Sigmoid colon (tissue), 7 donors: ENCODE measurements around the gene DNPH1. TPM values are rescaled to one million over a fixed set of nuclear protein-coding genes. Genes with fewer than 3 reads are reported as not detected.

ENCODE experiments used
- DNase-seq: peaks from one replicate; pipeline ENCODE4 v3.0.0-alpha.2; 2019
- H3K27ac ChIP-seq, 4 donors: fragments of 200-600 bp; sonication (generic); one replicate each; pipeline ENCODE4 v1.5.1; 2016 to 2019; ENCODE audit warnings: mild to moderate bottlenecking in 1 of 4
- H3K27me3 ChIP-seq, 3 donors: fragments of 200-600 bp; sonication (generic); one replicate each; pipeline ENCODE4 v1.5.1; 2019; ENCODE audit warnings: mild to moderate bottlenecking in 1 of 3
- H3K36me3 ChIP-seq, 4 donors: fragments of 200-600 bp; sonication (generic); one replicate each; pipeline ENCODE4 v1.5.1; 2016 to 2019
- H3K4me1 ChIP-seq, 4 donors: fragments of 200-600 bp; sonication (generic); one replicate each; pipeline ENCODE4 v1.5.1; 2017 to 2019
- H3K4me3 ChIP-seq, 4 donors: fragments of 200-600 bp; sonication (generic); one replicate each; pipeline ENCODE4 v1.5.1; 2017 to 2019; ENCODE audit warnings: mild to moderate bottlenecking in 2 of 4, moderate library complexity in 1 of 4
- H3K9me3 ChIP-seq, 4 donors: fragments of 200-600 bp in 3 of 4; sonication (generic) in 3 of 4; one replicate each; pipeline versions ENCODE4 v1.5.1 to v1.6.1; 2013 to 2019
- CTCF ChIP-seq, 4 experiments: fragments of 450-650 bp in 3 of 4; fragments of 200-600 bp in 1 of 4; IDR thresholded peaks; one replicate each; pipeline ENCODE4 v1.5.1; 2016 to 2019; ENCODE audit warnings: antibody characterized with exemption in 4 of 4, mild to moderate bottlenecking in 3 of 4, moderate library complexity in 2 of 4
- EP300 ChIP-seq, 4 donors: sonication (generic); formaldehyde crosslinking; IDR thresholded peaks; one replicate each; pipeline ENCODE4 v1.6.1; 2017; ENCODE audit warnings: antibody characterized with exemption in 4 of 4
- POLR2A ChIP-seq, 2 donors: fragments of 450-650 bp; IDR thresholded peaks; one replicate each; pipeline ENCODE4 v1.6.1; 2016; ENCODE audit warnings: antibody characterized with exemption in 2 of 2, mild to moderate bottlenecking in 2 of 2, moderate library complexity in 2 of 2
- POLR2AphosphoS5 ChIP-seq, 4 donors: sonication (generic); formaldehyde crosslinking; IDR thresholded peaks; one replicate each; pipeline ENCODE4 v1.6.1; 2017; ENCODE audit warnings: antibody characterized with exemption in 4 of 4
- WGBS, 2 donors: extraction: QIAGEN DNeasy Blood & Tissue Kit; methylation state at CpG; one replicate each; pipeline ENCODE4 v1.1.7; 2013; 5-methylcytosine and 5-hydroxymethylcytosine counted together
- intact Hi-C: fragments of 100-400 bp; cut with DNase I; formaldehyde crosslinking; loops from one replicate; pipeline ENCODE4 v1.15.1; 2023
- polyA plus RNA-seq, 3 donors: library from polyadenylated mRNA; stranded (reverse); fragments of 200-250 nt; gene quantifications; one replicate each; pipeline ENCODE4 v1.2.3, GENCODE V29; 2013
- total RNA-seq, 4 donors: library from RNA; depleted of rRNA; stranded (reverse); fragments of >200 nt; gene quantifications; one replicate each; pipeline ENCODE4 v1.1.0, GENCODE V29; 2016
- donor health status: healthy with polysubstance abuse.
- donor health status: Bipolar disorder and iron deficiency.
- donor health status: healthy.

DNPH1 gene
- total and polyA plus RNA-seq, 7 donors, result 32.1 to 188 (median 96.0) TPM

DNA sequence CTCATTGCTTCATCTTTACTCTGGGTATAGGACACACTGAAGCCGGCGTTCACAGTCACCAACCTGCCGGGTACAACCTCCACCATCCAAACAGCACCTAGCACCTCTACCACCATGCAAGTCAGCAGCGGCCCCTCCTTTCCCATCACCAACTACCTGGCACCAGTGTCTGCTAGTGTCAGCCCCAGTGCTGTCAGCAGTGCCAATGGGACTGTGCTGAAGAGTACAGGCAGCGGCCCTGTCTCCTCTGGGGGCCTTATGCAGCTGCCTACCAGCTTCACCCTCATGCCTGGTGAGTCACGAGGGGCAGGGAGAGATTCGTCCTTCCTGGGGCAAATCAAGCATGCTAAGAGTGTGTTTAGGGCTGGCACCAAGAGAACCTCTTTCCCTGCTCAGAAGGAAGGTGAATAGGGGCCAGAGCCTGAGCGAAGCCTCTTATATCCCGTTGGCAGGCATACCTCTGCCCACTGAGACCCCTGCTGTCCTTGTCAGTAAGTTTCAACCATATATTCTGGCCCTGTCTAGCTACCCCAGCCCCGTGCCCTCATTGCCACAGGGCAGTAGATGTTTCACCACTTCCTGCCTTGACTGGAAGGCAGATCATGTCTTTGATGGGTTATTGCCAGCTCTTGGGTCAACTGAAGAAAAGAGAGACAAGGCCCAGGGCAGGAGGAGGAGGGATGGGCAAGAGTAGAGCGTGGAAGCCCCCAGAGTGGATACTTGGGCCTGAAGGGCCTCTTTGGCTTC, 53.4 kb downstream of the DNPH1 start:
- no peak for TF ChIP-seq POLR2A (IDR thresholded peaks at IDR 0.05)
- TF ChIP-seq CTCF (IDR thresholded peaks at IDR 0.05), result no peak
- no peak for TF ChIP-seq EP300 (IDR thresholded peaks at IDR 0.05)
- no peak for TF ChIP-seq POLR2AphosphoS5 (IDR thresholded peaks at IDR 0.05)
- peaks cover 35 to 60% (median 41%) of the 10 kb centered on the region in 4 donors for H3K36me3 ChIP-seq
- intact Hi-C loops, result loop anchor here (10.0 kb wide), 1 partner anchor 339 kb away; the partner anchor contains the start of genes LRRC73, POLR1C and YIPF3
- no peak overlapping the region for H3K4me3 ChIP-seq
- DNase-seq, result no peak
- WGBS, 2 donors, result 90 to 92% methylated on average over 11 of the region's 11 CpGs
- H3K9me3 ChIP-seq, result no peaks in the 10 kb centered on the region
- H3K27ac ChIP-seq, result peak overlapping the region; percentile 99 to 100 (median 100)
- no peaks in the 10 kb centered on the region for H3K27me3 ChIP-seq
- H3K4me1 ChIP-seq, result peaks cover 0 to 48% (median 42%) of the 10 kb centered on the region in 4 donors

Other genes starting within 250 kb of the DNPH1 start
- gene PPP2R5D, start 244.9 kb downstream of the DNPH1 start, total RNA-seq, result 10 to 100 TPM; 26.7 to 41.5 (median 33.9) TPM
- 10 to 100 TPM; 29.4 to 38.8 (median 35.5) TPM for gene PPP2R5D, start 244.9 kb downstream of the DNPH1 start, polyA plus RNA-seq
- 10 to 100 TPM; 49.0 to 91.5 (median 71.5) TPM for gene MEA1, start 215.5 kb downstream of the DNPH1 start, total RNA-seq
- 10 to 100 TPM; 59.1 to 93.1 (median 75.1) TPM for gene MEA1, start 215.5 kb downstream of the DNPH1 start, polyA plus RNA-seq
- 100 to 1,000 TPM in 3 of 4 donors, 10 to 100 TPM in 1; 68.4 to 158 (median 105) TPM for gene KLHDC3, start 215.2 kb downstream of the DNPH1 start, total RNA-seq
- gene KLHDC3, start 215.2 kb downstream of the DNPH1 start, polyA plus RNA-seq, result 10 to 100 TPM; 64.3 to 69.7 (median 69.1) TPM
- 10 to 100 TPM; 40.5 to 46.6 (median 43.3) TPM for gene RRP36, start 207.9 kb downstream of the DNPH1 start, total RNA-seq
- gene RRP36, start 207.9 kb downstream of the DNPH1 start, polyA plus RNA-seq, result 10 to 100 TPM; 24.6 to 50.8 (median 27.3) TPM
- gene CUL7, start 175.6 kb downstream of the DNPH1 start, total RNA-seq, result 10 to 100 TPM; 10.3 to 14.4 (median 11.0) TPM
- 1 to 10 TPM; 3.0 to 6.9 (median 3.2) TPM for gene CUL7, start 175.6 kb downstream of the DNPH1 start, polyA plus RNA-seq
- 10 to 100 TPM; 14.1 to 25.7 (median 18.3) TPM for gene MRPL2, start 170.0 kb downstream of the DNPH1 start, total RNA-seq
- 10 to 100 TPM; 65.9 to 70.2 (median 68.5) TPM for gene MRPL2, start 170.0 kb downstream of the DNPH1 start, polyA plus RNA-seq
- gene KLC4, start 169.8 kb downstream of the DNPH1 start, total RNA-seq, result 10 to 100 TPM; 23.2 to 44.9 (median 34.6) TPM
- gene KLC4, start 169.8 kb downstream of the DNPH1 start, polyA plus RNA-seq, result 100 to 1,000 TPM in 1 of 3 donors, 10 to 100 TPM in 2; 58.4 to 116 (median 84.1) TPM
- gene PTK7, start 153.2 kb downstream of the DNPH1 start, total RNA-seq, result 1 to 10 TPM; 4.8 to 9.7 (median 7.7) TPM
- gene PTK7, start 153.2 kb downstream of the DNPH1 start, polyA plus RNA-seq, result 10 to 100 TPM in 1 of 3 donors, 1 to 10 TPM in 2; 1.2 to 15.6 (median 1.8) TPM
- gene SRF, start 58.2 kb downstream of the DNPH1 start, total RNA-seq, result 10 to 100 TPM; 64.2 to 96.9 (median 89.1) TPM
- gene SRF, start 58.2 kb downstream of the DNPH1 start, polyA plus RNA-seq, result 10 to 100 TPM; 12.6 to 31.2 (median 13.9) TPM
- gene CUL9, start 47.3 kb downstream of the DNPH1 start, total RNA-seq, result 10 to 100 TPM; 21.7 to 49.6 (median 31.9) TPM
- gene CUL9, start 47.3 kb downstream of the DNPH1 start, polyA plus RNA-seq, result 10 to 100 TPM in 2 of 3 donors, 1 to 10 TPM in 1; 5.1 to 32.9 (median 12.6) TPM
- gene TTBK1, start 14.0 kb upstream of the DNPH1 start, total RNA-seq, result under 1 TPM in 3 of 4 donors, not detected in 1; under 0.01 to 0.55 (median 0.27) TPM
- under 1 TPM; under 0.01 to 0.41 (median 0.23) TPM for gene TTBK1, start 14.0 kb upstream of the DNPH1 start, polyA plus RNA-seq
- not detected for gene SLC22A7, start 68.8 kb upstream of the DNPH1 start, total RNA-seq
- not detected for gene SLC22A7, start 68.8 kb upstream of the DNPH1 start, polyA plus RNA-seq
- not detected for gene CRIP3, start 79.3 kb upstream of the DNPH1 start, total RNA-seq
- gene CRIP3, start 79.3 kb upstream of the DNPH1 start, polyA plus RNA-seq, result 1 to 10 TPM in 1 of 3 donors, not detected in 2; 5.2 TPM
- 10 to 100 TPM; 11.7 to 19.1 (median 15.1) TPM for gene ZNF318, start 140.2 kb upstream of the DNPH1 start, total RNA-seq
- 10 to 100 TPM in 1 of 3 donors, 1 to 10 TPM in 2; 2.1 to 12.7 (median 2.4) TPM for gene ZNF318, start 140.2 kb upstream of the DNPH1 start, polyA plus RNA-seq
- 10 to 100 TPM; 11.5 to 24.9 (median 12.3) TPM for gene ABCC10, start 198.1 kb upstream of the DNPH1 start, total RNA-seq
- gene ABCC10, start 198.1 kb upstream of the DNPH1 start, polyA plus RNA-seq, result 10 to 100 TPM in 1 of 3 donors, 1 to 10 TPM in 2; 2.4 to 25.0 (median 5.1) TPM
- not detected for gene DLK2, start 226.1 kb upstream of the DNPH1 start, total RNA-seq
- under 1 TPM in 1 of 3 donors, not detected in 2; 0.64 TPM for gene DLK2, start 226.1 kb upstream of the DNPH1 start, polyA plus RNA-seq
- gene TJAP1, start 248.1 kb upstream of the DNPH1 start, total RNA-seq, result 10 to 100 TPM; 14.8 to 27.1 (median 23.6) TPM
- gene TJAP1, start 248.1 kb upstream of the DNPH1 start, polyA plus RNA-seq, result 10 to 100 TPM in 1 of 3 donors, 1 to 10 TPM in 2; 3.0 to 20.0 (median 9.0) TPM